ENCODE measurements around the gene URB1.
"Not testable (repeated sequence)": the region's sequence is repeated elsewhere in the genome, so short reads cannot be mapped to it uniquely, and the experiment has no call there.

Gene URB1

GRCh38 chr21:32390537-32391224, 2.1 kb downstream of the URB1 start:
- H3K27ac ChIP-seq (ENCODE audit: low read depth, low read length); H3K9ac ChIP-seq (ENCODE audit: low read length in 5 of 5); H3K36me3 ChIP-seq (ENCODE audit: control insufficient read depth in 5 of 5, insufficient read depth in 5 of 5, low read length in 5 of 5); H3K4me3 ChIP-seq (ENCODE audit: low read depth in 1 of 5, low read length in 5 of 5); H3K27me3 ChIP-seq (ENCODE audit: control insufficient read depth in 5 of 5, insufficient read depth in 4 of 5, low read length in 5 of 5); H3K9me3 ChIP-seq (ENCODE audit: control insufficient read depth in 5 of 5, low read length in 5 of 5): not testable (repeated sequence)
- peaks cover 12 to 42% (median 34%) of the 10 kb centered on the region in 5 donors for H3K4me1 ChIP-seq (ENCODE audit: control insufficient read depth in 5 of 5, insufficient read depth in 5 of 5, low read length in 5 of 5)

DNA sequence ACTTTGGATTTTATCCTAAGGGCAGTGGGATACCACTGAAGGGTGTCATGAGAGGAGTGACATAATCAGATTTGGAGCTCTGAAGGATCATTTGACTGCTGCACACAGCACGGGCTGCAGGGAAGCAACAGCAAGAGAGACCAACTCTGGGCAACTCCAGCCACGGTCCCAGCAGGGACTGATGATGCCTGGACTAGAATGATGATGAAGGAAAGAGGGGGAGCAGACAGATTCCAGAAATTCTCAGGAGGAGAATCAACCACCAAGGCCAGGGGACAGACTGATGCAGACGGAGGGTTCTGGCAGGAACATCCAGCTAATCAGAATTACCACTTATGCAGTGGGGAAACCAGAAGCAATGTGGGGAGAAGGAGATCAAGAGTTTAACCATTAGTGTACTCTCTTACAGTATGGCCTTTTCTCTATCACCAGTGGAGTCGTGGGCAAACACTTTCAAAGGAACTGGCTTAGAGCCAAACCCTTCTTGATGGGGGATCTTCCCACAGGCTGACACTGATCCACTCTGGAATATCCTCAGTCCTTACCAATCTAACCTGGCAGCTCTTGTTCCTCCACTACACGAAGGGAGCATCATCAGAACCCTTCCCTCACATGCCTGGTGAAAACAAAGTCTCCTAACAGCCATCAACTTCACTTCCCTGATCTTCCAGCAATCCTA, 3.3 kb downstream of the URB1 start:
- peaks cover 0 to 15% (median 5%) of the 10 kb centered on the region in 5 donors for H3K36me3 ChIP-seq (ENCODE audit: control insufficient read depth in 5 of 5, insufficient read depth in 5 of 5, low read length in 5 of 5)
- no peak overlapping the region for H3K4me3 ChIP-seq (ENCODE audit: low read depth in 1 of 5, low read length in 5 of 5)
- peak overlapping the region in 1 of 5 donors; percentile 7 for H3K9ac ChIP-seq (ENCODE audit: low read length in 5 of 5)
- H3K27ac ChIP-seq (ENCODE audit: low read depth, low read length): no peak overlapping the region
- no peaks in the 10 kb centered on the region for H3K9me3 ChIP-seq (ENCODE audit: control insufficient read depth in 5 of 5, low read length in 5 of 5)
- H3K27me3 ChIP-seq (ENCODE audit: control insufficient read depth in 5 of 5, insufficient read depth in 4 of 5, low read length in 5 of 5): no peaks in the 10 kb centered on the region
- H3K4me1 ChIP-seq (ENCODE audit: control insufficient read depth in 5 of 5, insufficient read depth in 5 of 5, low read length in 5 of 5): peaks cover 12 to 42% (median 34%) of the 10 kb centered on the region in 5 donors

- peaks cover 9 to 36% (median 28%) of the 10 kb centered on the region in 5 donors for H3K4me1 ChIP-seq (ENCODE audit: control insufficient read depth in 5 of 5, insufficient read depth in 5 of 5, low read length in 5 of 5)
- no peak overlapping the region for H3K4me3 ChIP-seq (ENCODE audit: low read depth in 1 of 5, low read length in 5 of 5)
- H3K9ac ChIP-seq (ENCODE audit: low read length in 5 of 5): no peak overlapping the region
- H3K27ac ChIP-seq (ENCODE audit: low read depth, low read length): no peak overlapping the region
- no peaks in the 10 kb centered on the region for H3K9me3 ChIP-seq (ENCODE audit: control insufficient read depth in 5 of 5, low read length in 5 of 5)
- no peaks in the 10 kb centered on the region for H3K27me3 ChIP-seq (ENCODE audit: control insufficient read depth in 5 of 5, insufficient read depth in 4 of 5, low read length in 5 of 5)
- H3K36me3 ChIP-seq (ENCODE audit: control insufficient read depth in 5 of 5, insufficient read depth in 5 of 5, low read length in 5 of 5): peaks cover 0 to 26% (median 16%) of the 10 kb centered on the region in 5 donors
Measured at GRCh38 chr21:32388306-32388705, 4.5 kb downstream of the URB1 start.

- Histone ChIP-seq H3K27ac (ENCODE audit: low read depth, low read length) (no peak overlapping the region), H3K9ac (ENCODE audit: low read length in 5 of 5) (no peak overlapping the region), H3K36me3 (ENCODE audit: control insufficient read depth in 5 of 5, insufficient read depth in 5 of 5, low read length in 5 of 5) (peaks cover 0 to 38% (median 28%) of the 10 kb centered on the region in 5 donors), H3K27me3 (ENCODE audit: control insufficient read depth in 5 of 5, insufficient read depth in 4 of 5, low read length in 5 of 5) (no peaks in the 10 kb centered on the region), H3K4me3 (ENCODE audit: low read depth in 1 of 5, low read length in 5 of 5) (no peak overlapping the region), H3K4me1 (ENCODE audit: control insufficient read depth in 5 of 5, insufficient read depth in 5 of 5, low read length in 5 of 5) (peaks cover 6 to 29% (median 22%) of the 10 kb centered on the region in 5 donors), H3K9me3 (ENCODE audit: control insufficient read depth in 5 of 5, low read length in 5 of 5) (no peaks in the 10 kb centered on the region)
Measured at GRCh38 chr21:32387151-32387550, 5.7 kb downstream of the URB1 start.

DNA sequence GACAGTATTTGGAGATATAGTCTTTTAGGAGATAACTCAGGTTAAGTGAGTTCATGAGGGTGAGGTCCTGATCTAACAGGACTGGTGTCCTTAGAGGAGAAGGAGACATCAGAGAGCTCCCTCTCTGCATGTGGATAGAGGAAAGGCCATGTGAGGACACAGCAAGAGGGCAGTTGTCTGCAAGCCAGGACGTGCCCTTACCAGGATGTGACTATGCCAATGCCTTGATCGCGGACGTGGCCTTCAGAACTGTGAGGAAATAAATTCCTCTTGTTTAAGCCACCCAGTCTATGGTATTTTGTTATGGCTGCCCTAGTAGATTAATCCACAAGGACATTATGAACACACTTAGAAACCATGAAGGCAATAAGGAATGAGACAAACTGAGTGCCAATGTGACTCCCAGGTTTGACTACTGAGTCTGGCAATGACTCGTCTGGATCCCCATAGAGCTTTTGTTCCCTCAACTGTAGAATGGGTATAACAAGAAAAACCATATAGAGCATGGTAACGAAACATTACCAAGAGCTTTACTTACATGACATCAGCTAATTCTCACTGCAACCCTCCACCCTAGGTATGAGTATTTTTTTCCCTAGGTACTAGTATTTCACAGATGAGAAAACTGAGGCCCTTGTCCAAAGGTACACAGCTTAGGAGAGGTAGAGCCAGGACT, 6.5 kb downstream of the URB1 start:
- no peak overlapping the region for H3K4me3 ChIP-seq (ENCODE audit: low read depth in 1 of 5, low read length in 5 of 5)
- H3K4me1 ChIP-seq (ENCODE audit: control insufficient read depth in 5 of 5, insufficient read depth in 5 of 5, low read length in 5 of 5): peaks cover 0 to 21% (median 14%) of the 10 kb centered on the region in 5 donors
- H3K27ac ChIP-seq (ENCODE audit: low read depth, low read length): no peak overlapping the region
- no peaks in the 10 kb centered on the region for H3K27me3 ChIP-seq (ENCODE audit: control insufficient read depth in 5 of 5, insufficient read depth in 4 of 5, low read length in 5 of 5)
- H3K9me3 ChIP-seq (ENCODE audit: control insufficient read depth in 5 of 5, low read length in 5 of 5): no peaks in the 10 kb centered on the region
- peaks cover 0 to 39% (median 31%) of the 10 kb centered on the region in 5 donors for H3K36me3 ChIP-seq (ENCODE audit: control insufficient read depth in 5 of 5, insufficient read depth in 5 of 5, low read length in 5 of 5)
- H3K9ac ChIP-seq (ENCODE audit: low read length in 5 of 5): peak overlapping the region in 1 of 5 donors; percentile 23

GRCh38 chr21:32383812-32384211, 9.0 kb downstream of the URB1 start:
- Histone ChIP-seq H3K4me1 (ENCODE audit: control insufficient read depth in 5 of 5, insufficient read depth in 5 of 5, low read length in 5 of 5) (peaks cover 0 to 11% (median 8%) of the 10 kb centered on the region in 5 donors), H3K9ac (ENCODE audit: low read length in 5 of 5) (no peak overlapping the region), H3K27ac (ENCODE audit: low read depth, low read length) (no peak overlapping the region), H3K9me3 (ENCODE audit: control insufficient read depth in 5 of 5, low read length in 5 of 5) (no peaks in the 10 kb centered on the region), H3K36me3 (ENCODE audit: control insufficient read depth in 5 of 5, insufficient read depth in 5 of 5, low read length in 5 of 5) (peaks cover 8 to 53% (median 47%) of the 10 kb centered on the region in 5 donors), H3K27me3 (ENCODE audit: control insufficient read depth in 5 of 5, insufficient read depth in 4 of 5, low read length in 5 of 5) (no peaks in the 10 kb centered on the region), H3K4me3 (ENCODE audit: low read depth in 1 of 5, low read length in 5 of 5) (no peak overlapping the region)

DNA sequence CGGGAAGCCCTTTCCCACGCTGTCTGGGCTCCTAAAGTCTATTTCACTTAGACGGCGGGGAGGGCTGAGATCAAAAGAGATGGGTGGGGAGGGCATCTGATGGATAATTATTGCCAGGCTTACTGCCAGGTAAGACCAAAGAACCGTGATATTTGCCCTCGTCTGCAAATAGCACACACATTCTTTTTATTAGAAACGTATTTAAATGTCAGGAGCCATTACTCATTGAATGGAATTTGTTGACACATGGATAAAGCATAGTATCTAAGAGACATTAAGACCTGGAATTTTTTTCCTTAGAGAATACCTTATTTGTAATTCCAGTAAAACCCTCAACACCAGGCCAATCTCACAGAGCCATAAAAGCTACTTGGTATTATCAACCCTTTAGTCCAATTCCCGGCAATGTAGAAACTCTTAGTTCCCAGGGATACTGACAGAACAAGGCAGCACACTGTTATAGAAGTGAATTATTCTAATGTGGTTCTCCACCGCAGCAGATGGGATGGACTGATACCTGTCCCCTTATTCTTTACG, 10.6 kb downstream of the URB1 start:
- no peak overlapping the region for H3K27ac ChIP-seq (ENCODE audit: low read depth, low read length)
- H3K36me3 ChIP-seq (ENCODE audit: control insufficient read depth in 5 of 5, insufficient read depth in 5 of 5, low read length in 5 of 5): peaks cover 8 to 66% (median 57%) of the 10 kb centered on the region in 5 donors
- no peaks in the 10 kb centered on the region for H3K9me3 ChIP-seq (ENCODE audit: control insufficient read depth in 5 of 5, low read length in 5 of 5)
- no peaks in the 10 kb centered on the region for H3K27me3 ChIP-seq (ENCODE audit: control insufficient read depth in 5 of 5, insufficient read depth in 4 of 5, low read length in 5 of 5)
- no peak overlapping the region for H3K4me3 ChIP-seq (ENCODE audit: low read depth in 1 of 5, low read length in 5 of 5)
- H3K9ac ChIP-seq (ENCODE audit: low read length in 5 of 5): no peak overlapping the region
- peaks cover 0 to 11% (median 8%) of the 10 kb centered on the region in 5 donors for H3K4me1 ChIP-seq (ENCODE audit: control insufficient read depth in 5 of 5, insufficient read depth in 5 of 5, low read length in 5 of 5)

GRCh38 chr21:32381571-32381970, 11.2 kb downstream of the URB1 start:
- Histone ChIP-seq H3K36me3 (ENCODE audit: control insufficient read depth in 5 of 5, insufficient read depth in 5 of 5, low read length in 5 of 5) (peaks cover 8 to 70% (median 59%) of the 10 kb centered on the region in 5 donors), H3K27ac (ENCODE audit: low read depth, low read length) (no peak overlapping the region)

DNA sequence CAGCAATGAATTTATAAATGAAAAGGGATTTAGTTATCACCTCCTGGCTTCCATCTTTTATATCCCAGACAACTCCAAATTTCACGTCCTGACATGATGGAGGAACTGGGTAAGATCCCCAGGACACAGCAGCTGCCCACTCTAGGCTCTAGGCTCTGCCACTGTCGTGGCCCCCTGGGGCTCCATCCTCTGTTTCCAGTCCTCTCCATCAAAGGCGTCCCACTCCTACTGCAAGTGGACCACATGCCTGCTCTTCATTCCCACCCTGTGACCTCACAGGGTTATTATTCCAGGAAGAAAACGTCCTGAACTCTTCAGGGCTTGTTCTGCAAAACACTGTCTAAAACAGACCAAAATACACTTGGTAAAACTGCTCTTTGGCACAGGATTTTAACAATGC, 11.9 kb downstream of the URB1 start:
- no peak overlapping the region for H3K4me3 ChIP-seq (ENCODE audit: low read depth in 1 of 5, low read length in 5 of 5)
- no peaks in the 10 kb centered on the region for H3K27me3 ChIP-seq (ENCODE audit: control insufficient read depth in 5 of 5, insufficient read depth in 4 of 5, low read length in 5 of 5)
- no peak overlapping the region for H3K27ac ChIP-seq (ENCODE audit: low read depth, low read length)
- H3K4me1 ChIP-seq (ENCODE audit: control insufficient read depth in 5 of 5, insufficient read depth in 5 of 5, low read length in 5 of 5): peaks cover 0 to 7% (median 0%) of the 10 kb centered on the region in 5 donors
- H3K9ac ChIP-seq (ENCODE audit: low read length in 5 of 5): no peak overlapping the region
- H3K36me3 ChIP-seq (ENCODE audit: control insufficient read depth in 5 of 5, insufficient read depth in 5 of 5, low read length in 5 of 5): peaks cover 8 to 76% (median 60%) of the 10 kb centered on the region in 5 donors
- H3K9me3 ChIP-seq (ENCODE audit: control insufficient read depth in 5 of 5, low read length in 5 of 5): no peaks in the 10 kb centered on the region

More at GRCh38 chr21:32381571-32381970, 11.2 kb downstream of the URB1 start:
- Histone ChIP-seq H3K4me1 (ENCODE audit: control insufficient read depth in 5 of 5, insufficient read depth in 5 of 5, low read length in 5 of 5) (peaks cover 0 to 13% (median 6%) of the 10 kb centered on the region in 5 donors), H3K9me3 (ENCODE audit: control insufficient read depth in 5 of 5, low read length in 5 of 5) (no peaks in the 10 kb centered on the region), H3K9ac (ENCODE audit: low read length in 5 of 5) (no peak overlapping the region), H3K4me3 (ENCODE audit: low read depth in 1 of 5, low read length in 5 of 5) (no peak overlapping the region), H3K27me3 (ENCODE audit: control insufficient read depth in 5 of 5, insufficient read depth in 4 of 5, low read length in 5 of 5) (no peaks in the 10 kb centered on the region)

All from subcutaneous abdominal adipose tissue (tissue), 5 donors.